ENCODE data around the gene PLN.

- TF ChIP-seq CTCF (IDR thresholded peaks at IDR 0.05) (peak; percentile 22 to 51 (median 50)), POLR2A (IDR thresholded peaks at IDR 0.05) (no peak), EP300 (IDR thresholded peaks at IDR 0.05) (no peak)
These were observed 39.0 kb upstream of the PLN start for GRCh38 chr6:118509009-118509617.

Measured in tibial nerve (tissue), 4 donors.